Measurements from ENCODE around the gene PLIN4.

GRCh38 chr19:4498694-4499093 lies 19.6 kb downstream of the PLIN4 start:
- TF ChIP-seq CTCF (IDR thresholded peaks at IDR 0.05 in 2 of 3, conservative IDR thresholded peaks at IDR 0.05 in 1 of 3; ENCODE audit: borderline replicate concordance in 1 of 3, insufficient read depth in 1 of 3, low read depth in 2 of 3, low read length in 2 of 3) = no peak
- TF ChIP-seq SIN3A (IDR thresholded peaks at IDR 0.05; ENCODE audit: low read depth) = no peak
- no peak for TF ChIP-seq POLR2AphosphoS5 (IDR thresholded peaks at IDR 0.05; ENCODE audit: low read depth, low read length)
- TF ChIP-seq YY1 (IDR thresholded peaks at IDR 0.05; ENCODE audit: extremely low read depth, insufficient replicate concordance, low read depth, low read length) = no peak
- no peak for TF ChIP-seq EZH2phosphoT487 (IDR thresholded peaks at IDR 0.05; ENCODE audit: borderline replicate concordance)
- no peak for TF ChIP-seq REST (IDR thresholded peaks at IDR 0.05; ENCODE audit: low read depth)
- TF ChIP-seq MAX (IDR thresholded peaks at IDR 0.05) = no peak
- TF ChIP-seq POLR2A (IDR thresholded peaks at IDR 0.05; ENCODE audit: borderline replicate concordance, extremely low read depth, insufficient read depth, insufficient read length) = no peak
- TF ChIP-seq SRF (IDR thresholded peaks at IDR 0.05; ENCODE audit: low read depth) = no peak
- TF ChIP-seq EZH2 (IDR thresholded peaks at IDR 0.05) = no peak
- TF ChIP-seq ELF1 (IDR thresholded peaks at IDR 0.05; ENCODE audit: borderline replicate concordance, low read depth) = no peak
